ENCODE measurements around the gene RALGPS1. TPM values are rescaled to one million over a fixed set of nuclear protein-coding genes. Genes with fewer than 3 reads are reported as not detected.

The RALGPS1 gene
- polyA plus RNA-seq, 1 experiment = 1.7 TPM

GRCh38 chr9:126916909-126917308 lies 2.3 kb downstream of the RALGPS1 start:
- Histone ChIP-seq H3K27me3 (ENCODE audit: control insufficient read depth, insufficient read depth, low read length) (peaks cover 4% of the 10 kb centered on the region), H3K36me3 (ENCODE audit: control insufficient read depth, insufficient read depth, low read length) (no peaks in the 10 kb centered on the region), H3K4me3 (ENCODE audit: low read depth, low read length) (no peak overlapping the region)
- no peak for DNase-seq (ENCODE audit: low read depth)
- TF ChIP-seq CTCF (IDR thresholded peaks at IDR 0.05; ENCODE audit: insufficient read depth, low read depth, low read length) = no peak
- CTCF ChIA-PET = interaction anchor here (0.8 to 1.2 kb wide), 4 partner anchors 9 to 284 kb away, joined by 3 read pairs; no protein-coding TSS in a partner anchor
- POLR2A ChIA-PET = no interaction called here

GRCh38 chr9:126919193-126919592 lies 4.6 kb downstream of the RALGPS1 start:
- Histone ChIP-seq H3K4me3 (ENCODE audit: low read depth, low read length) (no peak overlapping the region), H3K27me3 (ENCODE audit: control insufficient read depth, insufficient read depth, low read length) (peaks cover 13% of the 10 kb centered on the region), H3K36me3 (ENCODE audit: control insufficient read depth, insufficient read depth, low read length) (no peaks in the 10 kb centered on the region)
- ChIA-PET POLR2A (no interaction called here), CTCF (no interaction called here)
- no peak for DNase-seq (ENCODE audit: low read depth)
- TF ChIP-seq CTCF (IDR thresholded peaks at IDR 0.05; ENCODE audit: insufficient read depth, low read depth, low read length) = no peak

GRCh38 chr9:126925876-126926275 lies 11.3 kb downstream of the RALGPS1 start:
- ChIA-PET CTCF (interaction anchor here (1.2 to 2.6 kb wide), 4 partner anchors 8 to 273 kb away, joined by 3 to 18 read pairs (median 4); no protein-coding TSS in a partner anchor), POLR2A (no interaction called here)
- DNase-seq (ENCODE audit: low read depth) = no peak

GRCh38 chr9:126926364-126926763 lies 11.8 kb downstream of the RALGPS1 start:
- no peaks in the 10 kb centered on the region for H3K36me3 ChIP-seq (ENCODE audit: control insufficient read depth, insufficient read depth, low read length)
- CTCF ChIA-PET = interaction anchor here (1.3 to 2.6 kb wide), 3 partner anchors 9 to 273 kb away, joined by 3 to 18 read pairs (median 5); no protein-coding TSS in a partner anchor
- H3K27me3 ChIP-seq (ENCODE audit: control insufficient read depth, insufficient read depth, low read length) = peaks cover 12% of the 10 kb centered on the region
- TF ChIP-seq CTCF (IDR thresholded peaks at IDR 0.05; ENCODE audit: insufficient read depth, low read depth, low read length) = no peak
- POLR2A ChIA-PET = no interaction called here
- DNase-seq (ENCODE audit: low read depth) = no peak
- H3K4me3 ChIP-seq (ENCODE audit: low read depth, low read length) = no peak overlapping the region

More at GRCh38 chr9:126925876-126926275, 11.3 kb downstream of the RALGPS1 start:
- H3K4me3 ChIP-seq (ENCODE audit: low read depth, low read length) = no peak overlapping the region
- no peaks in the 10 kb centered on the region for H3K36me3 ChIP-seq (ENCODE audit: control insufficient read depth, insufficient read depth, low read length)
- no peak for TF ChIP-seq CTCF (IDR thresholded peaks at IDR 0.05; ENCODE audit: insufficient read depth, low read depth, low read length)
- peaks cover 13% of the 10 kb centered on the region for H3K27me3 ChIP-seq (ENCODE audit: control insufficient read depth, insufficient read depth, low read length)

- no peak for TF ChIP-seq CTCF (IDR thresholded peaks at IDR 0.05; ENCODE audit: insufficient read depth, low read depth, low read length)
- no peak for DNase-seq (ENCODE audit: low read depth)
- peaks cover 12% of the 10 kb centered on the region for H3K27me3 ChIP-seq (ENCODE audit: control insufficient read depth, insufficient read depth, low read length)
- H3K36me3 ChIP-seq (ENCODE audit: control insufficient read depth, insufficient read depth, low read length) = no peaks in the 10 kb centered on the region
- CTCF ChIA-PET = interaction anchor here (1.2 to 2.6 kb wide), 2 partner anchors 12 to 38 kb away, joined by 4 to 18 read pairs; no protein-coding TSS in a partner anchor
- POLR2A ChIA-PET = no interaction called here
- no peak overlapping the region for H3K4me3 ChIP-seq (ENCODE audit: low read depth, low read length)
Observed at GRCh38 chr9:126927419-126927818, 12.8 kb downstream of the RALGPS1 start.

Data from BJ (cell line).